Pancreas (tissue), 10 donors: ENCODE measurements around the gene RALA. TPM values are rescaled to one million over a fixed set of nuclear protein-coding genes. Genes with fewer than 3 reads are reported as not detected.

Experiments
- ATAC-seq, 4 donors: fragments of 200-7000 bp; cut with Tn5 transposase; one replicate each; pipeline versions ENCODE4 v1.8.0 to v1.9.1; 2020; ENCODE audit warnings: mild to moderate bottlenecking in 4 of 4, moderate library complexity in 4 of 4
- DNase-seq, 6 donors: peaks; one replicate each; pipeline ENCODE4 v3.0.0-alpha.2; 2020
- FAIRE-seq: peaks from 2 replicates; lab custom pipeline; 2012; peaks lifted over from hg19 to GRCh38; lab: Jason Lieb, UNC
- H3K27ac ChIP-seq, 4 donors: fragments of 200-600 bp; sonication (generic); 1 replicate in 3 of 4; 2 replicates in 1 of 4; pipeline versions ENCODE4 v1.5.0 to v1.8.0; 2020
- H3K27me3 ChIP-seq, 4 donors: fragments of 200-600 bp; one replicate each; pipeline ENCODE4 v1.8.0; 2021
- H3K36me3 ChIP-seq, 3 donors: fragments of 200-600 bp; sonication (generic) in 1 of 3; one replicate each; pipeline versions ENCODE4 v1.5.0 to v1.8.0; 2020 to 2021
- H3K4me1 ChIP-seq, 3 donors: fragments of 200-600 bp; one replicate each; pipeline ENCODE4 v1.8.0; 2021
- H3K4me3 ChIP-seq, 4 donors: fragments of 200-600 bp; sonication (generic) in 2 of 4; one replicate each; pipeline versions ENCODE4 v1.5.0 to v1.8.0; 2020 to 2021
- H3K9me3 ChIP-seq, 4 donors: fragments of 200-600 bp; one replicate each; pipeline ENCODE4 v1.8.0; 2021
- WGBS, 2 donors: extraction: QIAGEN DNeasy Blood & Tissue Kit; methylation state at CpG; one replicate each; pipeline ENCODE4 v1.1.7; 2013; 5-methylcytosine and 5-hydroxymethylcytosine counted together
- intact Hi-C, 3 donors: fragments of 100-400 bp; cut with DNase I; formaldehyde crosslinking; loops; one replicate each; pipeline versions ENCODE4 v1.11.1 to v1.14.2; 2022
- polyA plus RNA-seq, 2 donors: library from polyadenylated mRNA; stranded (reverse); fragments of 200-250 nt; gene quantifications; one replicate each; pipeline ENCODE4 v1.2.3, GENCODE V29; 2013
- total RNA-seq, 6 donors: library from RNA; stranded (reverse); fragmentation: NEBNext Ultra II Directional in 4 of 6; extraction: Animal tissue kit (Norgen Biotek cat#: 25700) in 4 of 6; gene quantifications; one replicate each; pipeline versions ENCODE4 v1.2.1 to v1.2.4, GENCODE V29; 2021 to 2023
- TF ChIP-seq, protein P1 (sequence below), 4 donors: fragments of 200-600 bp; sonication (generic) in 3 of 4; IDR thresholded peaks; one replicate each; pipeline versions ENCODE4 v1.5.0 to v1.8.0; 2021; ENCODE audit warnings: antibody characterized with exemption in 4 of 4
- donor health status: healthy with polysubstance abuse.
- donor health status: DM: no; HTN: no; CAD: no; lungs with moderate emphysema.
- donor health status: DM: no; HTN: no; CAD: no.
- donor health status: control.
- donor health status: control.
- donor health status: Bipolar disorder and iron deficiency.
- donor health status: DM: yes; HTN: yes; CAD: no.
- donor health status: DM: no; HTN: no; CAD: no.
- donor health status: DM: no; HTN: no; CAD: no.
- donor health status: DM: yes; HTN: yes; CAD: no.

The RALA gene
- total and polyA plus RNA-seq, 8 donors, result 7.0 to 19.1 (median 8.8) TPM

DNA sequence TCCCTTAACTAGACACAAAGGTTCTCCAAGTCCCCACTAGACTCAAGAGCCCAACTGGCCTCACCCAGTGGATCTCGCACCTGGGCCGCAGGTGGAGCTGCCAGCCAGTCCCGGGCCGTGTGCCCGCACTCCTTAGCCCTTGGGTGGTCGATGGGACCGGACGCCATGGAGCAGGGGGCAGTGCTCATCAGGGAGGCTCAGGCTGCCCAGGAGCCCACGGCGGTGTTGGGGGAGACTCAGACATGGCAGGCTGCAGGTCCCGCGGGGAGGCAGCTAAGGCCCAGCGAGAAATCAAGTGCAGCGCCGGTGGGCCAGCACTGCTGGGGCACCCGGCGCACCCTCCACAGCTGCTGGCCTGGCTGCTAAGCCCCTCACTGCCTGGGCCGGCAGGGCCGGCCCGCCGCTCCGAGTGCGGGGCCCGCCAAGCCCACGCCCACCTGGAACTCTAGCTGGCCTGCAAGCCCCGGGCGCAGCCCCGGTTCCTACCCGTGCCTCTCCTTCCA lies 130.5 kb downstream of the RALA start:
- no peaks in the 10 kb centered on the region for H3K27me3 ChIP-seq
- no peak overlapping the region for H3K4me3 ChIP-seq
- H3K4me1 ChIP-seq, result no peaks in the 10 kb centered on the region
- peak overlapping the region in 2 of 4 donors; percentile 33 to 41 for H3K27ac ChIP-seq
- H3K36me3 ChIP-seq, result no peaks in the 10 kb centered on the region
- ATAC-seq, result no peak
- FAIRE-seq, result no peak
- DNase-seq, result peak in 1 of 6 donors; percentile 68
- no peaks in the 10 kb centered on the region for H3K9me3 ChIP-seq
- intact Hi-C loops, result no loop called here
- 89 to 93% methylated on average over 13 to 29 of the region's 29 CpGs for WGBS, 2 donors
- TF ChIP-seq, protein P1, sequence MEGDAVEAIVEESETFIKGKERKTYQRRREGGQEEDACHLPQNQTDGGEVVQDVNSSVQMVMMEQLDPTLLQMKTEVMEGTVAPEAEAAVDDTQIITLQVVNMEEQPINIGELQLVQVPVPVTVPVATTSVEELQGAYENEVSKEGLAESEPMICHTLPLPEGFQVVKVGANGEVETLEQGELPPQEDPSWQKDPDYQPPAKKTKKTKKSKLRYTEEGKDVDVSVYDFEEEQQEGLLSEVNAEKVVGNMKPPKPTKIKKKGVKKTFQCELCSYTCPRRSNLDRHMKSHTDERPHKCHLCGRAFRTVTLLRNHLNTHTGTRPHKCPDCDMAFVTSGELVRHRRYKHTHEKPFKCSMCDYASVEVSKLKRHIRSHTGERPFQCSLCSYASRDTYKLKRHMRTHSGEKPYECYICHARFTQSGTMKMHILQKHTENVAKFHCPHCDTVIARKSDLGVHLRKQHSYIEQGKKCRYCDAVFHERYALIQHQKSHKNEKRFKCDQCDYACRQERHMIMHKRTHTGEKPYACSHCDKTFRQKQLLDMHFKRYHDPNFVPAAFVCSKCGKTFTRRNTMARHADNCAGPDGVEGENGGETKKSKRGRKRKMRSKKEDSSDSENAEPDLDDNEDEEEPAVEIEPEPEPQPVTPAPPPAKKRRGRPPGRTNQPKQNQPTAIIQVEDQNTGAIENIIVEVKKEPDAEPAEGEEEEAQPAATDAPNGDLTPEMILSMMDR (IDR thresholded peaks at IDR 0.05), result no peak

- Histone ChIP-seq H3K9me3 (no peaks in the 10 kb centered on the region), H3K4me3 (no peak overlapping the region), H3K36me3 (no peaks in the 10 kb centered on the region), H3K4me1 (no peaks in the 10 kb centered on the region), H3K27me3 (no peaks in the 10 kb centered on the region), H3K27ac (peak overlapping the region in 2 of 4 donors; percentile 33 to 41)
- ATAC-seq, result peak in 3 of 4 donors; percentile 37 to 53 (median 45)
- no peak for FAIRE-seq
- 63% methylated on average over 17 of the region's 17 CpGs for WGBS, 2 donors
- TF ChIP-seq, protein P1 (IDR thresholded peaks at IDR 0.05), result no peak
- DNase-seq, result no peak
- intact Hi-C loops, result no loop called here
Observed at GRCh38 chr7:39754326-39755120, 131.2 kb downstream of the RALA start.

DNA sequence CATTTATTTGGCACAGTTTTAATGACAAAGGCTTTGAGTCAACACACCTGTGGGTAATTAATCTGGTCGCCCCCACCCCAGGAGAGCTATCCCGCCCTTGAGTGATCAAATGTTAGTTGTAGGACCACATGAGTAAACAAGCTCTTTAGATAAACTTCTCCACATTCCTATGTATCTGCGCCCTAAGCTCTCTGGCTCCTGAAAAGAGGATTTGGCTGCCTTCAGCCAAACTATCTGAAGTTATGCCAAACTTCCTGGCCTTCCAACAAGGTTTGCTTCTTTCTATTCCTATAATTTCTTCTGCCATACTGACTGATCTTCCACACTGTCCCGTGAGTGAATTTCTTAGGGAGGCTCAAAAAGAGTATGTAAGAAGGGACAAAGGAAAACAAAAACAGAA lies 134.2 kb downstream of the RALA start:
- FAIRE-seq, result no peak

More for the DNA sequence above, 134.2 kb downstream of the RALA start:
- Histone ChIP-seq H3K4me1 (no peaks in the 10 kb centered on the region), H3K4me3 (no peak overlapping the region), H3K27me3 (no peaks in the 10 kb centered on the region), H3K9me3 (no peaks in the 10 kb centered on the region), H3K27ac (peak overlapping the region in 2 of 4 donors; percentile 28 to 44), H3K36me3 (no peaks in the 10 kb centered on the region)
- DNase-seq (no peak), ATAC-seq (no peak)
- 72 to 76% methylated on average over 4 of the region's 4 CpGs for WGBS, 2 donors
- intact Hi-C loops, result no loop called here
- TF ChIP-seq, protein P1 (IDR thresholded peaks at IDR 0.05), result no peak

Other genes starting within 250 kb of the RALA start
- gene YAE1, start 57.2 kb upstream of the RALA start, total RNA-seq, result 10 to 100 TPM in 1 of 6 donors, 1 to 10 TPM in 5; 6.4 to 10.9 (median 7.8) TPM
- 10 to 100 TPM; 14.7 to 17.6 TPM for gene YAE1, start 57.2 kb upstream of the RALA start, polyA plus RNA-seq